DOHH2 (cell line): ENCODE data around the gene SHE.

Source experiments
- H3F3A ChIP-seq: fragments of 200-600 bp; sonication (generic), shearing (Covaris generic); 2 replicates; pipeline ENCODE4 v1.6.0; 2016; ENCODE audit warnings: antibody characterized with exemption, mild to moderate bottlenecking; ENCODE audit not compliant: control insufficient read depth, insufficient read depth
- H3K27ac ChIP-seq: fragments of 200-600 bp; sonication (generic); 2 replicates; pipeline ENCODE4 v1.5.1; 2014; ENCODE audit warnings: low read depth, mild to moderate bottlenecking, low read length, moderate library complexity
- H3K27me3 ChIP-seq: fragments of 200-600 bp; sonication (generic); 2 replicates; pipeline ENCODE4 v1.6.1; 2014; ENCODE audit warnings: mild to moderate bottlenecking, low read length, mixed read lengths; ENCODE audit not compliant: control insufficient read depth
- H3K36me3 ChIP-seq: fragments of 200-600 bp; sonication (generic); 2 replicates; pipeline ENCODE4 v1.6.1; 2014; ENCODE audit warnings: mild to moderate bottlenecking, low read length, moderate library complexity, mixed read lengths; ENCODE audit not compliant: control insufficient read depth
- H3K4me1 ChIP-seq: fragments of 200-600 bp; sonication (generic); 2 replicates; pipeline ENCODE4 v1.6.1; 2014; ENCODE audit warnings: mild to moderate bottlenecking, low read length, mixed read lengths; ENCODE audit not compliant: control insufficient read depth
- H3K4me2 ChIP-seq: fragments of 200-600 bp; sonication (generic); 2 replicates; pipeline ENCODE4 v1.6.0; 2014; ENCODE audit warnings: mild to moderate bottlenecking, low read length, moderate library complexity
- H3K4me3 ChIP-seq: fragments of 200-600 bp; sonication (generic); 2 replicates; pipeline ENCODE4 v1.5.1; 2014; ENCODE audit warnings: mild to moderate bottlenecking, low read length, mixed read lengths
- H3K79me2 ChIP-seq: fragments of 200-600 bp; sonication (generic); 2 replicates; pipeline ENCODE4 v1.6.1; 2014; ENCODE audit warnings: mild to moderate bottlenecking, low read length, mixed read lengths; ENCODE audit not compliant: control insufficient read depth
- H3K9me2 ChIP-seq: fragments of 200-600 bp; sonication (generic); replicated peaks from 2 replicates; pipeline ENCODE4 v1.6.1; 2014; ENCODE audit warnings: mild to moderate bottlenecking, low read length, mixed read lengths; ENCODE audit not compliant: control insufficient read depth
- H3K9me3 ChIP-seq: fragments of 200-600 bp; sonication (generic); 2 replicates; pipeline ENCODE4 v1.6.1; 2014; ENCODE audit warnings: antibody characterized with exemption, low read length, mixed read lengths; ENCODE audit not compliant: control insufficient read depth, insufficient read depth
- H4K20me1 ChIP-seq: fragments of 200-600 bp; sonication (generic); 2 replicates; pipeline ENCODE4 v1.6.0; 2014; ENCODE audit warnings: low read depth, mild to moderate bottlenecking, antibody characterized with exemption, low read length, moderate library complexity; ENCODE audit not compliant: control insufficient read depth, insufficient read depth
- EZH2phosphoT487 ChIP-seq: fragments of 200-600 bp; sonication (generic); IDR thresholded peaks from 2 replicates; pipeline ENCODE4 v1.6.1; 2017; ENCODE audit warnings: borderline replicate concordance, mild to moderate bottlenecking, antibody characterized with exemption, low read length, moderate library complexity, mixed read lengths
- TF ChIP-seq, protein P1 (sequence below): fragments of 200-600 bp; sonication (generic); IDR thresholded peaks from one replicate; pipeline ENCODE4 v1.5.1; 2014; ENCODE audit warnings: antibody characterized with exemption, mild to moderate bottlenecking, low read depth, low read length; ENCODE audit not compliant: poor library complexity, severe bottlenecking

Gene SHE

DNA sequence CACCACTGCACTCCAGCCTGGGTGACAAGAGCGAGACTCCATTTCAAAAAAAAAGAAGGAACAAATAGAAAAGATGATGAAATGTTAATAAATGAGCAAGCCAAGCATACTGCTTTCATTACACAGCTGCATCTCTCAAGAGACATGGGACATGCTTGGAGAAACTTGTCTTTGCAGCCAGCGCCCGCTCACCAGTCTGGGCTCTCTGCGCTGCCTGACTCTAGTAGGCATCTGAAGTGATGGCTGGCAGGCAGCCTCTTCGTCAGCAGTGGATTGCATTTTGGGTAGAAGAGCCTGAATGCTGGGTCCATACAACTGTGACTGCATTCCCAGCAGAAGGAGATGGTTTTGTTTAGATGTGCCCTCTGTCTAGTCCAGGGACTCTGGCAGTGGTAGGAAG, 49.1 kb downstream of the SHE start:
- no peaks in the 10 kb centered on the region for H4K20me1 ChIP-seq
- H3K4me1 ChIP-seq: no peaks in the 10 kb centered on the region
- no peaks in the 10 kb centered on the region for H3K9me2 ChIP-seq
- H3K36me3 ChIP-seq: no peaks in the 10 kb centered on the region
- H3K9me3 ChIP-seq: no peaks in the 10 kb centered on the region
- no peaks in the 10 kb centered on the region for H3F3A ChIP-seq
- H3K27me3 ChIP-seq: no peaks in the 10 kb centered on the region
- no peak overlapping the region for H3K27ac ChIP-seq
- H3K4me2 ChIP-seq: no peak overlapping the region
- TF ChIP-seq, protein P1, sequence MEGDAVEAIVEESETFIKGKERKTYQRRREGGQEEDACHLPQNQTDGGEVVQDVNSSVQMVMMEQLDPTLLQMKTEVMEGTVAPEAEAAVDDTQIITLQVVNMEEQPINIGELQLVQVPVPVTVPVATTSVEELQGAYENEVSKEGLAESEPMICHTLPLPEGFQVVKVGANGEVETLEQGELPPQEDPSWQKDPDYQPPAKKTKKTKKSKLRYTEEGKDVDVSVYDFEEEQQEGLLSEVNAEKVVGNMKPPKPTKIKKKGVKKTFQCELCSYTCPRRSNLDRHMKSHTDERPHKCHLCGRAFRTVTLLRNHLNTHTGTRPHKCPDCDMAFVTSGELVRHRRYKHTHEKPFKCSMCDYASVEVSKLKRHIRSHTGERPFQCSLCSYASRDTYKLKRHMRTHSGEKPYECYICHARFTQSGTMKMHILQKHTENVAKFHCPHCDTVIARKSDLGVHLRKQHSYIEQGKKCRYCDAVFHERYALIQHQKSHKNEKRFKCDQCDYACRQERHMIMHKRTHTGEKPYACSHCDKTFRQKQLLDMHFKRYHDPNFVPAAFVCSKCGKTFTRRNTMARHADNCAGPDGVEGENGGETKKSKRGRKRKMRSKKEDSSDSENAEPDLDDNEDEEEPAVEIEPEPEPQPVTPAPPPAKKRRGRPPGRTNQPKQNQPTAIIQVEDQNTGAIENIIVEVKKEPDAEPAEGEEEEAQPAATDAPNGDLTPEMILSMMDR: no peak
- no peak for TF ChIP-seq EZH2phosphoT487
- H3K4me3 ChIP-seq: no peak overlapping the region
- H3K79me2 ChIP-seq: no peaks in the 10 kb centered on the region

DNA sequence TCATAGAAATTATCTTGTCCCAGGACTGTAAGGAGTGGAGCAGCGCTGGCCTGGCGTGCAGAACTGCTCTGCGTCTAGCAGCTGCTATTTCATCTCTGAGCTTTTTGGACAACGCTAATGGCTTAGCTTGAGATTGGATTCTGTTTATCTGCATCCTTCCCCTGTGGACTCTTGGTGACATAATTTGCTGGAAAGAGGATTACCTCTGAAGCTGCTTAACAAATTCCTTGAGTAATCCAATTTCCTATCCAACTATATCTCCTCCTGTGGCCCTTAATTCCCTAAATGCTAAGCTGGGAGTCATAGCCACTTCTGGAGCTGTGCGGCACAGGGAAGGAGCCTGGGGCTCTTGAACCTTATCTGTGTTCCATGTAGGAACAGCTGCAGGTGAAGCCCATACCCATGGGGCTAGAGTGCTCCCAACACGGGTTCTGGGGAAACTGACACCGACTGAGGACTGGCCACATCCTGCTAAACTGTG, 53.8 kb downstream of the SHE start:
- H3K27ac ChIP-seq: no peak overlapping the region
- H3K27me3 ChIP-seq: no peaks in the 10 kb centered on the region; the same call in 1 of the 2 replicates
- no peak overlapping the region for H3K4me3 ChIP-seq
- H3K36me3 ChIP-seq: no peaks in the 10 kb centered on the region
- H3K9me2 ChIP-seq: no peaks in the 10 kb centered on the region
- H3K79me2 ChIP-seq: no peaks in the 10 kb centered on the region
- no peaks in the 10 kb centered on the region for H4K20me1 ChIP-seq
- no peaks in the 10 kb centered on the region for H3K9me3 ChIP-seq
- no peaks in the 10 kb centered on the region for H3F3A ChIP-seq
- no peaks in the 10 kb centered on the region for H3K4me1 ChIP-seq
- no peak overlapping the region for H3K4me2 ChIP-seq
- TF ChIP-seq, protein P1: no peak
- no peak for TF ChIP-seq EZH2phosphoT487

DNA sequence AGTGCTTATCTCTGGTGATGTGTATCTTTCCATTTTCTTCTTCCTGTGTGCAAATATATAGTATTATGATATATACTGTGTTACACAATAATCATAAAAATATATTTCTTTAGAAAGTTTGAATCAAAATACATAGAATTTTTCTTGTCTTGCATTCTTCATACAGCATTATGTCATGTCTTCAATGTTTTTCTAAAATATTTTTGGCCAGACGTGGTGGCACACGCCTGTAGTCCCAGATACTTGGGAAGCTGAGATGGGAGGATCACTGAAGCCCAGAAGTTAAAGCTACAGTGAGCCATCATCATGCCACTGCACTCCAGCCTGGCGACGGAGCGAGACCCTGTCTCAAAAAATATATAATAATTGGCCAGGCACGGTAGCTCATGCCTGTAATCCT, 55.4 kb downstream of the SHE start:
- H3K27me3 ChIP-seq: no peaks in the 10 kb centered on the region; the same call in 1 of the 2 replicates
- TF ChIP-seq EZH2phosphoT487: no peak

DNA sequence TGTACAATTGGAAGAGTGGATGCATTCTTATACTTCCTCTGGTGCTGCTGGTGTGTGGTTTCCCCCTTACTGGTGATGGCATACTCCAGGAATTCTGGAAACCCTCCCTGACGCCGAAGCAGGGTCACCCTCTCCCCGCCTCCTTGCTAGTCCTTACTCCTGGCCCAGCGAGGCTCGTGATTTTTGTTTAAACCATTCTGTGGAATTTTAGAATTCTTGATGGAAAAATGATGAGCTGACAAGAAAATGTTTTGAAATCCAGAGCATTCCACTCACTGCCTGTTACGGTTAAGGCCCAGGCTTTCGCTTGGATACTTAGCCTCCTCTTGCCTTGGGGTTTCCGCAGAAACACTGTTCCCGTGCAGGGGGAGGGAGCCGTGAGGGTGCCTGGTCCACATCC, 55.9 kb downstream of the SHE start:
- Histone ChIP-seq H4K20me1 (no peaks in the 10 kb centered on the region), H3K9me2 (no peaks in the 10 kb centered on the region), H3K36me3 (no peaks in the 10 kb centered on the region), H3K9me3 (no peaks in the 10 kb centered on the region), H3F3A (no peaks in the 10 kb centered on the region), H3K27ac (no peak overlapping the region), H3K79me2 (no peaks in the 10 kb centered on the region), H3K4me1 (no peaks in the 10 kb centered on the region), H3K27me3 (peaks cover 5% of the 10 kb centered on the region), H3K4me2 (no peak overlapping the region), H3K4me3 (no peak overlapping the region)
- TF ChIP-seq, protein P1: no peak
- no peak for TF ChIP-seq EZH2phosphoT487

More for the DNA sequence above, 55.4 kb downstream of the SHE start:
- Histone ChIP-seq H4K20me1 (no peaks in the 10 kb centered on the region), H3F3A (no peaks in the 10 kb centered on the region), H3K36me3 (no peaks in the 10 kb centered on the region), H3K4me1 (no peaks in the 10 kb centered on the region), H3K79me2 (no peaks in the 10 kb centered on the region), H3K4me2 (no peak overlapping the region), H3K4me3 (no peak overlapping the region), H3K9me3 (no peaks in the 10 kb centered on the region), H3K27ac (no peak overlapping the region), H3K9me2 (no peaks in the 10 kb centered on the region)
